SU-DHL-6 (cell line): ENCODE data around the gene GPHB5.

ENCODE experiments used
- H2AFZ ChIP-seq: fragments of 200-600 bp; sonication (generic); 2 replicates; pipeline ENCODE4 v1.6.1; 2014; ENCODE audit warnings: low read depth, mild to moderate bottlenecking, moderate library complexity, mixed read lengths, antibody characterized with exemption, low read length; ENCODE audit not compliant: severe bottlenecking
- H3F3A ChIP-seq: fragments of 200-600 bp; shearing (Covaris generic); 2 replicates; pipeline ENCODE4 v1.6.0; 2016; ENCODE audit warnings: antibody characterized with exemption, mild to moderate bottlenecking; ENCODE audit not compliant: insufficient read depth
- H3K27ac ChIP-seq: fragments of 200-600 bp; sonication (generic); 2 replicates; pipeline ENCODE4 v1.5.1; 2016; ENCODE audit warnings: low read depth, mild to moderate bottlenecking, low read length, moderate library complexity, mixed read lengths
- H3K27me3 ChIP-seq: fragments of 200-600 bp; sonication (generic), shearing (Covaris generic); 2 replicates; pipeline ENCODE4 v1.6.0; 2014; ENCODE audit warnings: mild to moderate bottlenecking, low read length
- H3K36me3 ChIP-seq: fragments of 200-600 bp; sonication (generic); 2 replicates; pipeline ENCODE4 v1.6.1; 2014; ENCODE audit warnings: mild to moderate bottlenecking, low read length, mixed read lengths
- H3K4me2 ChIP-seq: fragments of 300-600, 200-600 bp; shearing (Covaris generic), sonication (generic); 2 replicates; pipeline ENCODE4 v1.6.0; 2014; ENCODE audit warnings: low read length, low read depth, mild to moderate bottlenecking; ENCODE audit not compliant: poor library complexity, severe bottlenecking
- H3K4me3 ChIP-seq: fragments of 200-600 bp; sonication (generic); 2 replicates; pipeline ENCODE4 v1.5.1; 2014; ENCODE audit warnings: antibody characterized with exemption, low read length, mild to moderate bottlenecking, mixed read lengths; ENCODE audit not compliant: insufficient read depth, poor library complexity, severe bottlenecking
- H3K79me2 ChIP-seq: fragments of 200-600 bp; sonication (generic); 2 replicates; pipeline ENCODE4 v1.6.1; 2014; ENCODE audit warnings: mild to moderate bottlenecking, low read length, moderate library complexity; ENCODE audit not compliant: insufficient read depth
- H3K9ac ChIP-seq: fragments of 200-600 bp; sonication (generic); 2 replicates; pipeline ENCODE4 v1.7.0; 2014; ENCODE audit warnings: mild to moderate bottlenecking, low read length
- H3K9me2 ChIP-seq: fragments of 200-600 bp; sonication (generic); replicated peaks from 2 replicates; pipeline ENCODE4 v1.6.1; 2014; ENCODE audit warnings: low read length; ENCODE audit not compliant: insufficient read depth
- H3K9me3 ChIP-seq: fragments of 200-600 bp; sonication (generic); 2 replicates; pipeline ENCODE4 v1.6.1; 2014; ENCODE audit warnings: low read length, mixed read lengths; ENCODE audit not compliant: insufficient read depth
- H4K20me1 ChIP-seq: fragments of 200-600 bp; sonication (generic); 2 replicates; pipeline ENCODE4 v1.6.1; 2014; ENCODE audit warnings: low read depth, mild to moderate bottlenecking, antibody characterized with exemption, low read length, moderate library complexity, mixed read lengths
- CTCF ChIP-seq: fragments of 200-600 bp; sonication (generic); IDR thresholded peaks from one replicate; pipeline ENCODE4 v1.5.1; 2017; ENCODE audit warnings: antibody characterized with exemption, mild to moderate bottlenecking, low read length, moderate library complexity; ENCODE audit not compliant: insufficient read depth, poor library complexity, severe bottlenecking
- EZH2phosphoT487 ChIP-seq: fragments of 200-600 bp; sonication (generic), shearing (Covaris generic); conservative IDR thresholded peaks from 2 replicates; pipeline ENCODE4 v1.6.1; 2018; ENCODE audit warnings: mild to moderate bottlenecking, antibody characterized with exemption, low read length, moderate library complexity, mixed read lengths

GPHB5 gene

GRCh38 chr14:63287666-63288483 is 30.9 kb downstream of the GPHB5 start:
- H3K9ac ChIP-seq: no peak overlapping the region
- H3K4me3 ChIP-seq: no peak overlapping the region
- no peaks in the 10 kb centered on the region for H3K9me2 ChIP-seq
- H3K9me3 ChIP-seq: no peaks in the 10 kb centered on the region
- H3K36me3 ChIP-seq: no peaks in the 10 kb centered on the region
- no peaks in the 10 kb centered on the region for H4K20me1 ChIP-seq
- H3K27me3 ChIP-seq: no peaks in the 10 kb centered on the region
- H3F3A ChIP-seq: no peaks in the 10 kb centered on the region
- TF ChIP-seq EZH2phosphoT487: no peak
- TF ChIP-seq CTCF: no peak
- no peak overlapping the region for H3K4me2 ChIP-seq
- no peak overlapping the region for H3K27ac ChIP-seq
- H2AFZ ChIP-seq: no peak overlapping the region
- no peaks in the 10 kb centered on the region for H3K79me2 ChIP-seq

DNA sequence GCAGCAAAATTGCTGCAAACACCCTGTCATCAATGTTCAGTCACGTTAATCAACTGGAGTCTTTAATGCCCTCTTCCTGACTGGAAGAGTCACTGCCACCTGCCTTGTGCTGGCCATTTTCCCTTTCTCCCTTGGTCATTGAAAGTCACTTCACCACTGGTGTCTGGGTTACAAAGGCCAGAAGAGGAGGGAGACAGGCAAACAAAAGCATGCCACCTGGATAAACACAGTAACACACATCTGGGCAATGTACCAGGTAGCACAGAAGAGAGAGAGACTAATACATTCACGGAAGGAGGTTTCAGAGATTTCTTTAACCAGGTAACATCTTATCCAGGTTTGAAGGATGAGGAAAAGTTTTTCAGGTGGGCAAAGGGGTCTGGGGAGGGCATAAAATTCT is 32.7 kb downstream of the GPHB5 start:
- Histone ChIP-seq H2AFZ (no peak overlapping the region), H3K9me3 (no peaks in the 10 kb centered on the region), H3K4me3 (no peak overlapping the region), H3K9me2 (no peaks in the 10 kb centered on the region), H3K27me3 (no peaks in the 10 kb centered on the region), H3K4me2 (no peak overlapping the region), H3K9ac (no peak overlapping the region), H3K27ac (no peak overlapping the region), H3K36me3 (no peaks in the 10 kb centered on the region), H4K20me1 (no peaks in the 10 kb centered on the region), H3K79me2 (no peaks in the 10 kb centered on the region), H3F3A (no peaks in the 10 kb centered on the region)
- TF ChIP-seq CTCF (no peak), EZH2phosphoT487 (no peak)

DNA sequence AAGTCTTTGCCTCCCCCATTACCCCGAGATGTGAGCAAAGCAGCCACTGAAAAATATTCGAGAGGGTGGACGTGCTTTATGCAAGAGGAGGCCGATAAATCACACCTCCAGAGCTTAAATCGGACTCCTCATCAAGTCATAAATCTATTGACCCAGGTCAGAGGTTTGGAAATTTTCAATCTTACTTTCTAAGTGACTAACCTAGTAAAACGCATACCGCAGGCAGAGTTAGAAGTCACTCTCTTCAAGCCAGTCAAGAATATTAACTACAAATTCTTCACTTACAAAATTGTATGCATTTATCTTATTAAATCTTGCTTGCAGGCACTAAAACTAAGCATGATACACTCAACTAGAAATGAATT is 34.9 kb downstream of the GPHB5 start:
- Histone ChIP-seq H3K27ac (no peak overlapping the region), H3K9me2 (no peaks in the 10 kb centered on the region), H3K9me3 (no peaks in the 10 kb centered on the region), H3K9ac (no peak overlapping the region), H4K20me1 (no peaks in the 10 kb centered on the region), H3K27me3 (no peaks in the 10 kb centered on the region), H2AFZ (no peak overlapping the region), H3F3A (no peaks in the 10 kb centered on the region), H3K4me2 (no peak overlapping the region), H3K4me3 (no peak overlapping the region), H3K79me2 (no peaks in the 10 kb centered on the region), H3K36me3 (no peaks in the 10 kb centered on the region)
- TF ChIP-seq EZH2phosphoT487 (no peak), CTCF (no peak)
